Head of caudate nucleus (tissue), 42 donors: ENCODE results near the gene VPS37C.
"Not testable (repeated sequence)": the region's sequence is repeated elsewhere in the genome, so short reads cannot be mapped to it uniquely, and the experiment has no call there.

Source experiments
- DNase-seq, 42 donors: peaks; one replicate each; pipeline versions ENCODE4 v3.0.0 to v3.0.0-alpha.2; 2020 to 2021; ENCODE audit warnings: mixed read lengths in 7 of 42
- intact Hi-C: fragments of 100-400 bp; cut with DNase I; formaldehyde crosslinking; loops from one replicate; pipeline ENCODE4 v1.15.0; 2022

The VPS37C gene

GRCh38 chr11:61112575-61112974 is 48.7 kb downstream of the VPS37C start:
- intact Hi-C loops = loop anchor here (10.0 kb wide), 1 partner anchor 72 kb away; no protein-coding TSS in a partner anchor
- DNase-seq = no peak

DNA sequence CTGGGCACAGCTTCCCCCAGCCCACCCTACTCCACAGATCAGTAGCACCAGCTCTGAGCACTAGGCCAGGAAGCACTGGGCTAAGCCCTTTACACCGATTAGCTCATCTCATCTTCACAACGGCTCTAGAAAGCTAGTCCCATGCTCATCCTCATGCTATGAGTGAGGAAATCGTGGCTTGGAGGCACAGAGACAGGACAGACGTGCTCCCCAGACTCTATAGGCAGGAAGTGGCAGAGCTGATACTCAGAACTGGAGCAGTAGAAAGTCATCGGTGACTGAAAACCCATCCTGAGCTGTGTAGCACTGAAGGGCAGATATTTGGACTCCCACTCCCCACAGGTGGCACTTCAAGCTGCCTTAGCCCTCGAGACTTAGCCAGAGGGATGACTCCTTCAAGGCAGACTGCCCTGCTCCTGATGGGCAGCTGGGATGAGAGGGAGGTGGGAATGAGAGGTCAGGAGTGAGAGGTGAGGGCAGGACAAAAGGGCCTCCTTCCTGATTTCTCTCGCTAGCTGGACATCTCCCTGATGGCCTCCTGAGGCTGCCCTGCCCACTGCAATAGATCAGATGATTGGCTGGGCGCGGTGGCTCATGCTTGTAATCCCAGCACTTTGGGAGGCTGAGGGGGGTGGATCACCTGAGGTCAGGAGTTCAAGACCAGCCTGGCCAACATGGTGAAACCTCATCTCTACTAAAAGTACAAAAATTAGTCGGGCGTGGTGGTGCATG is 49.3 kb downstream of the VPS37C start:
- intact Hi-C loops = loop anchor here (10.0 kb wide), 1 partner anchor 73 kb away; no protein-coding TSS in a partner anchor
- DNase-seq = peak in 1 of 42 donors; percentile 1

- peak in 1 of 42 donors; percentile 0 for DNase-seq
- intact Hi-C loops = loop anchor here (10.0 kb wide), 1 partner anchor 74 kb away; no protein-coding TSS in a partner anchor
Observed at GRCh38 chr11:61111050-61111435, 50.2 kb downstream of the VPS37C start.

DNA sequence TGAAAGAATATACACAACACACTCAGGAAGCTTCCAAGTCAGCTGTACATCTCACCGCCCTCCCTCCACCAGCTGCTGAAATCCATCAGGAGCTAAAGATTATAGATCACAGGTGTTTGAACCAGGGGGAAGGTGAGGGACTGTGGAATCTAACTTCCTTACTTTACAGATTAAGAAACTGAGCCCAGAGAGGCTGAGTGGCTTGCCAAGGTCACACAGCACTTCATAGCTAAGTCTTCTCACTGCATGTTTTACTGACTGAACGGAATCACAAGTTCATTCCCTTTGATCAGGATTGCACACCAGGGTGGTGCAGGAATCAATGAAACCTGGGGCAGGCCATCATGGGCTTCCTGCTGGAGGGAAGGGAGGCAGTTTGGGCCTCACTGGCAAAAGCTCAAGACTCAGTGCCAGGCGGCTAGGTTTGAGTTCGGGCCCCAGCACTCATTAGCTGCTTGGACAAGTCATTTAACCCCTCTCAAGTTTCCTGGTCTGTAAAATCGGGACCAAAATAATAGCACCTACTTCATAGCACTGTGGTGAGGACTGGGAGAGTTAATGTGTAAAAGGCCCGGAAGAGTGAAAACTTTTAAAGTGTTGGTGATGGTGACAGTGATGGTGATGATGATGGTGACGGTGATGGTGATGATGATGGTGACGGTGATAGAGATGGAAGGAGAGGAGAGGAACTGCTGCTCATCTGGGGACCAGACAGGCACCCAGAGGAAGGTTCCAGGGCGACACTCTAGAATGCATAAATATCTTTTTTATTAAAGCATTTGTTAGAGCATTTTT is 50.8 kb downstream of the VPS37C start:
- no peak for DNase-seq
- intact Hi-C loops = loop anchor here (10.0 kb wide), 1 partner anchor 74 kb away; no protein-coding TSS in a partner anchor

DNA sequence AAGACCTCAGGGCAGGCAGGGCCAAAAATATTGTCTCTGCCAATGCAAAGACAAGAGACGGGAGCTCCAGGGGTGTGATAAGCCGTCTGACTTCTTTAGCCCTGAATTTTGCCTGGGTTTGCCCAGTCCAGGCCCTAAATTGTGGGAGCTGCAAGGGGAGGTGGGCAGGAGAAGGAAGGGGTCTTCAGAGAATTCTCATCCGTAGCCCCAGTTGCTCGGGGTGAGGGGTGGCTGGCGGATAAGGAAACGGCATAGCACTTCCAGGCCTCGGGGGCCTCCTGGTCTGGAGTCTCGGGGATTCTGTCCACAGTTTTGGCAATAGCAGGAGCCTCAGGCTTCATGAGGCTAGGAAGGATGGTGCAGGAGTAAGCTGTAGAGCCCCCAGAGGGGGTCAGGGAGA is 51.6 kb downstream of the VPS37C start:
- intact Hi-C loops = loop anchor here (10.0 kb wide), 1 partner anchor 75 kb away; no protein-coding TSS in a partner anchor
- DNase-seq = peak in 1 of 42 donors; percentile 23

DNA sequence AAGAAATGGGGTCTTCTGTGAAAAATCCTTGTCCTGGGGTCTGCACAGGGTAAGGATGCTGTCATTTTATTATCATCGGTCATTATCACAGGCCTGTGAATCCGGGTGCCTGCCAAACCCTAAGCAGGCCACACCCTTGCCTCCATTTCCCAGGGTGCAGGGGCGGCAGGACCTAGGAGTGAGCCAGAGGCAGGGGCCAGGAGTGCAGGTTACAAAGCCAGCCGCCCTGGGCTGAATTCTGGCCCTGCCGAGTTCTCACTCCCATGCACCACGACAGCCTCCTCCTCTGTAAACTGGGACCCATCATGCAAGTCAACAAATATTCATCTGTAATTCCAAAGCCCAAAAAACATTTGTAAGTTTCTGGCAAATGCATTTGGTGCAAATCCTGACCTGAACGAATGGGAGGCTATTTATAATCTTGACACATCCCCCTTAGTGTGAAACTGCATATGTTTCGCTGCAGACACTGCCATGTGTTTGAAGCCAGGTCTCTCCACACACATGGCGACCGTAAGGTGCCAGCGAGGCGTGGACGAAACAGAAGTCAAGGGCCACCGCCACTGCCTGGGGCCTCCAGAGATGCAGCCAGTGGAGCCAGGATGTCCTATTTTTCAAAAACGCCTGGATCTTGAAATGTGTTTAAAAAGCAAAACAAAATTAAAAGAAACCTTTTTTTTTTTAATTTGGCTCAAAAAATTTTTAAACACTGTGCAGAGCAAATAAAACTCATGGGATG is 52.2 kb downstream of the VPS37C start:
- peak in 1 of 42 donors; percentile 27 for DNase-seq
- intact Hi-C loops = no loop called here

DNA sequence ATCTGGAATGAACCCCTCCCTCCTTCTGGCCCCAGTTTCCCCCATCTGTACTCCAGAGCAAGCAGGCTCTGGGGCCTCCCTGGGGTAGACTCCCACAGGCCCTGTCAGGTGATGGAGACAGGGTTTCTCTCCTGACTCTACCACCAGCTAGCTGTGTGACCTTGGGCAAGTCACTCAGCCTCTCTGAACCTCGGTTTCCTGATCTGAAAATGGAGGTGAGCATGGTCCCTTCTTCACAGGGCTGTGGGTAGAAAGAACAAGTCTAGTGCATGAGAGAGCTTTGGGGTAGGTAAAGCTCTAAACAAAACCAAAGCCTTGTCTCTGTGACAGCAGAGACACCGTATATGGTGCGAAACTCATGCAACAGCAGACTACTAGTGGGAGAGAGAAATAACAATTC is 53.3 kb downstream of the VPS37C start:
- peak in 1 of 42 donors; percentile 1 for DNase-seq

DNA sequence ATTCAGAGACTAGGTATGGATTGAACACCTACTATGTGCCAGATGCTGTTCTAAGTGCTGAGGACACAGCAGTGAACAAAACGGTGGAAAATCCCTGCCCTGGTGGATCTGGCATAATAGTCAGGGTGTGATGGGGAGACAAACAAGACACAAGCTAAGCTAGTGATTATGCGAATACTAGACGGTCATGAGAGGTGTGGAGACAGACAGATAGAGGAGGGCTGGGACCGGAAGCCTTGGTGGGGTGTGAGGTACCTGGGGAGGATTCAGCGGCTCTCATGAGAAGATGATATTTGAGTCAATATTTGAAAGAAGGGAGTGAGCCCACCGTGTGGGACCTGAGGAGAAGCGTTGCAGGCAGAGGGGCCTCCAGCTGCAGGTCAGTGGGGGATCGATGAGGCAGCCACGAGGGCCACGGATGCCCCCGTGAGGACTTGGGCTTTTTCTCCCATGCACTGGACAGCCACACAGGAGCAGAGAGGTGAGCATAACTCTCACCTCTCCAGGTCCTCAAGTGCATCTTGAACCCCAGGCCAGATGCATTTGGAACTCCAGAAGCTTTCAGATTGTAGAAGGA is 54.2 kb downstream of the VPS37C start:
- no peak for DNase-seq
- intact Hi-C loops = no loop called here

More for the DNA sequence above, 53.3 kb downstream of the VPS37C start:
- intact Hi-C loops = no loop called here

DNA sequence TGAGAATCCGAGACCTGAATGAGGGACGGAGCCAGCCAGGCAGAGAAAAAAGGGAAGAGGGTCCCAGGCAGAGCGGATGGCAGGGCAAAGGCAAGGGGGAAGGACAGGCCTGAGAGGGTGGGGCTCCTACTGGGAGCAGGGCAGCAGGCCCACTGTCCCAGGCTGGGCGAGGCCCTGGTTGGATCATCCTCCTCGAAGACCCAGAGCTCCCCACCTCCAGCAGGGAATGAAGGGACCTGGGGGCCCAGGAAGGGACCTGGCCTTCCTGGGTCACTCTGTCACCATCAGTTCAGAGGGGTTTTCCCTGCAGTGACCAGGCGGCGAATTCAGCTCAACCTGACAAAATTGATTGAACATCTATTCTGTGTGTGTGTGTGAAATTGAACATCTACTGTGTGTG is 54.9 kb downstream of the VPS37C start:
- intact Hi-C loops = no loop called here
- no peak for DNase-seq

GRCh38 chr11:61104963-61105362 is 56.3 kb downstream of the VPS37C start:
- intact Hi-C loops = no loop called here
- no peak for DNase-seq

GRCh38 chr11:61103851-61104423 is 57.3 kb downstream of the VPS37C start:
- DNase-seq = no peak
- intact Hi-C loops = no loop called here

DNA sequence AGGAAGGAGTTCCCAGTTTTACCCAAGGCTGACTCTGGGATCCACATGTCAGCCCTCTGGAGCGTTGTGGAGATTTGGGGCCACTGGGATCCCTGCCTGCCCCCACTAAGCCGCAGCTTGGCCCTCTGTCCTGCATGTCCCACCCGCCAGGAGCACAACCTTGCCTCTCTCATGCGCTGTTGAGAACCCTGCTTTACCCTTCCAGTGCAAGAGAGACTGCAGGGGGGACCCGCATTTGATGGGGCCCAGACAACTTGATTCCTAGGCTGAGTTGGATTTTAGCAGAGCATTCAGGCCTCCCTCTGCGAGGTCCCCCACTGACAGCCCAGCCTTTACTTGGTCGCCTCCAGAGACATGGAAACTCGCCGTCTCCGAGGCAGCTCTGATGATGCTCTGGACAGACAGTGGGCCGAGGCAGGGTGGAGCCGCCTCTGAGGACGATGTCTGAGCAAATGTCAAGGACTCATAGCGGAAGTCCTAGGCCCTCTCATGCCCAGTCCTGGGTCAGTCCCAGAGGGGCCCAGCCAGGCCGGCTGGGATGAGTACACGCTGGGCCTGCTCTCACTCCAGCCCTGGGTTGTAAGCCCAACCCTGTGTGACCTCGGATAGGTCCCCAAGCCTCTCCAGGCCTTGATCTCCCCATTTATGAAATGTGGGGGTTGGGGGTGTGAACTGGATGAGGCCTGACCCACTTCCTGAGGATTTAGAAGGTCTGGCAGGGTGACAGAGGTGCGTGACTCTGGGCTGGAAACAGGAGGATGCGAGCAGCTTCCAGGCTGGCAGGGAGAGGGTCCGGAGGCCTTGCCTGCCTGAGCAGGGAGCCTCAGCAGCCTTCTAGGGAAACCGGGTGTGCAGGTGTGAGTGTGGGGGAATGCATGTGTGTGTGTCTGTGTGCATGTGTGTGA is 58.3 kb downstream of the VPS37C start:
- no peak for DNase-seq
- intact Hi-C loops = no loop called here

DNA sequence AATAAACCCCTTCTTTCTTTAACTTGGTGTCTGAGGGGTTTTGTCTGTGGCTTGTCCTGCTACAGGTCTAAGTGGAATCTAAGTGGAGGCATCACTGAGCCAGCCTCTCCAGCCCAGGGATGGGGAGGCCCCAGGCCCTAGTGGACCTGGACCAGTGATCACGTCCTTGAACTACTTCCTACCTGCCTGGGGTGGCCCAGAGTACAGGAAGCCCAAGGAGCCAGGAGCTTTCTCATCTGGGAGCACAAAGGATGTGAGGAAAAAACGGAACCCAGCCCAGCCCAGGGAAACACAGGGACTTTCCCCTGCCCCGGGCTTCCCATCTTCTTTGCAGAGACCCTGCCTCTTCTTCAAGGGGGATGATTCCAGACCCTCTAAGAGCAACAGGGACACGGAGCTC is 62.4 kb downstream of the VPS37C start:
- intact Hi-C loops = no loop called here
- peak in 1 of 42 donors; percentile 10 for DNase-seq

DNA sequence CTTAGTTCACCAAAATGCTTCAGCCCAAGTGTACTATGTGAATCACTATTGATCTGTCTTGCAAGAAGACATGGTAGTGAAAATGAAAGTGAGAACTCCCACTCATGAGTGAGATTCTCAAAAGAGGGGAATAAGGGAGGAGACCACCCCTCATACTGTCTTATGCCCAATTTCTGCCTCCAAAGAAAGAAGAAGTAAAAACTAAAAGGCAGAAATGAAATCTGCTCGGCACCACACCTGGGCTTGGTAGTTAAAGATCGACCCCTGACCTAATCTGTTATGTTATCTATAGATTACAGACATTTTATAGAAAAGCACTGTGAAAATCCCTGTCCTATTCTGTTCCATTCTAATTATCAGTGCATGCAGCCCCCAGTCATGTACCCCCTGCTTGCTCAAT is 63.0 kb downstream of the VPS37C start:
- intact Hi-C loops, DNase-seq: not testable (repeated sequence)

- DNase-seq = peak in 1 of 42 donors; percentile 2
- intact Hi-C loops = no loop called here
Observed at GRCh38 chr11:61095021-61095420, 66.2 kb downstream of the VPS37C start.

GRCh38 chr11:61094167-61094566 is 67.1 kb downstream of the VPS37C start:
- intact Hi-C loops, DNase-seq: not testable (repeated sequence)

GRCh38 chr11:61092908-61093763 is 68.1 kb downstream of the VPS37C start:
- intact Hi-C loops = no loop called here
- DNase-seq = no peak
